Measurements from ENCODE around the gene KIF6.
"Not testable (repeated sequence)": the region's sequence is repeated elsewhere in the genome, so short reads cannot be mapped to it uniquely, and the experiment has no call there.

The KIF6 gene

DNA sequence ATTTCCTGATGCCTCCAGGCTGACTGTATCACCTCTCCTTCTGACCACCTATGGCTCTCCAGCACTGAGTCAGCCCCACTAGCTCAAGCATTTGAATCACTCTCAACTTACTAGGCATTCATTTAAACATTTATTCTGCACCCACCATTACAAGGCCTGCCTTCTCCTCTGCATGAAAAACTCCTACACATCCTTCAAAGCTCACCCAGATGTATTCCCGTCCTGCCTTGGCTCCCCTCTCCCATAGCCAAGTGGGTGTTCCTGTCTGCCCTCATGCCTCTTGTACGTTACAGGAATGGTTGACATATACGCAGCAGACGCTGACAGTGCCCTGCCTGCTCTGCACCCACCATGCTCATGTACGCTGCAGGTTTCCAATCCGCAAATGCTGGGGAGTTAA, 432.6 kb downstream of the KIF6 start:
- Histone ChIP-seq H3K4me1 (ENCODE audit: control insufficient read depth, insufficient read depth, low read length, unreplicated experiment) (no peaks in the 10 kb centered on the region), H3K4me3 (ENCODE audit: low read depth, low read length) (no peak overlapping the region), H3K27me3 (ENCODE audit: insufficient read depth, low read length) (peaks cover 36% of the 10 kb centered on the region; the same call in 1 of the 2 replicates), H3K36me3 (ENCODE audit: insufficient read depth, low read length) (no peaks in the 10 kb centered on the region), H3K27ac (ENCODE audit: low read depth, low read length) (no peak overlapping the region), H3K79me2 (ENCODE audit: control insufficient read depth, insufficient read depth, low read length, unreplicated experiment) (no peaks in the 10 kb centered on the region), H2AFZ (ENCODE audit: low read length, unreplicated experiment) (no peak overlapping the region)

DNA sequence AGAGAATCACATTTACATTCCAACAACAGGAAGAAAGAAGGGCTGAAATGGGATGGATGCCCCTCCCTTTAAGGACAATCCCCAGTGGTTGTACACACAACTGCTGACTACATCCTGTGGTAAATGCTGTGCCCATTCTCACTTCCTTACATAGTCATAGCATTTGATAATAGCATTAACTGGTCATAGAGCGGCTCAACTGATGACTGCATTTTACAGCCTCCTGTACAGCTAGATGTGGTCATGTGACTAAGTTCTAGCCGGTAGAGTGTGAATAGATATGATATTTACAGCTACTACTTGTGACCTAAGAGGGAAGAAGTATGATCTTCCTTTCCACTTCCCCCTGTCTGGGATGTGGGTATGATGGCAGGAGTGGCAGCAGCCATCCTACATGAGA, 435.7 kb downstream of the KIF6 start:
- no peaks in the 10 kb centered on the region for H3K36me3 ChIP-seq (ENCODE audit: insufficient read depth, low read length)
- H3K27me3 ChIP-seq (ENCODE audit: insufficient read depth, low read length) = peaks cover 31% of the 10 kb centered on the region; the same call in 1 of the 2 replicates
- H2AFZ ChIP-seq (ENCODE audit: low read length, unreplicated experiment) = no peak overlapping the region
- no peak overlapping the region for H3K4me3 ChIP-seq (ENCODE audit: low read depth, low read length)
- no peaks in the 10 kb centered on the region for H3K79me2 ChIP-seq (ENCODE audit: control insufficient read depth, insufficient read depth, low read length, unreplicated experiment)
- no peak overlapping the region for H3K27ac ChIP-seq (ENCODE audit: low read depth, low read length)
- no peaks in the 10 kb centered on the region for H3K4me1 ChIP-seq (ENCODE audit: control insufficient read depth, insufficient read depth, low read length, unreplicated experiment)

DNA sequence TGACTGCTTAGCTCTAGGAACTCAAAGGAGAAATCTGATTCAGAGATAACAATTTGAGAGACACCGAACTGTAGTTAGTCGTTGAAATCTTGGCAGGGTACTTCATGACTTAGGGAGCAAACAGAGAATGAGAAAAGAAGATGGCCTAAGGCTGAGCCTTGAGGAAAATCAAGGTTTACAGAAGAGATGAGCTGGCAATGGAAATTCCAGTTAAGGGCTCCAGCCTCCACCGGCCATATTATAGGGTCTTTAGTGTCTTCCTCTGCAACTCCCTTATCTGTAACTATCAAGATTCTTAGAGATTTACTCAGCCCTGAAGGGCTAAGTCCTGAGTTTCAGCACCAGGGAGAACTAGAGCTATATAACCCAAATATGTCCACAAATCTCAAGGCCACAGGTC, 437.6 kb downstream of the KIF6 start:
- H3K27ac ChIP-seq (ENCODE audit: low read depth, low read length) = no peak overlapping the region
- H3K4me3 ChIP-seq (ENCODE audit: low read depth, low read length) = no peak overlapping the region
- peaks cover 30% of the 10 kb centered on the region; the same call in 1 of the 2 replicates for H3K27me3 ChIP-seq (ENCODE audit: insufficient read depth, low read length)
- H3K36me3 ChIP-seq (ENCODE audit: insufficient read depth, low read length) = no peaks in the 10 kb centered on the region
- H2AFZ ChIP-seq (ENCODE audit: low read length, unreplicated experiment) = no peak overlapping the region
- no peaks in the 10 kb centered on the region for H3K79me2 ChIP-seq (ENCODE audit: control insufficient read depth, insufficient read depth, low read length, unreplicated experiment)
- no peaks in the 10 kb centered on the region for H3K4me1 ChIP-seq (ENCODE audit: control insufficient read depth, insufficient read depth, low read length, unreplicated experiment)

DNA sequence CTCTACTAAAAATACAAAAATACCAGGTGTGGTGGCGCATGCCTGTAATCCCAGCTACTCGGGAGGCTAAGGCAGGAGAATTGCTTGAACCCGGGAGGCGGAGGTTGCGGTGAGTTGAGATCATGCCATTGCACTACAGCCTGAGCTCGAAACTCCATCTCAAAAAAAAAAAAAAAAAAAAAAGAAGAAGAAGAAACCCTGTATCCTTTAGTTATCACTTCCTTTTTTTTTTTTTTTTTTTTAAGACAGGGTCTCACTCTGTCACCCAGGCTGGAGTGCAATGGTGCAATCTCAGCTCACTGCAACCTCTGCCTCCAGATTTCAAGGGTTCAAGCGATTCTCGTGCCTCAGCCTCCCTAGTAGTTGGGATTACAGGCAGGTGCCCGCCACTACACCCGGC, 438.6 kb downstream of the KIF6 start:
- peaks cover 22% of the 10 kb centered on the region; the same call in 1 of the 2 replicates for H3K27me3 ChIP-seq (ENCODE audit: insufficient read depth, low read length)
- not testable (repeated sequence) for H3K27ac ChIP-seq (ENCODE audit: low read depth, low read length); H3K4me1 ChIP-seq (ENCODE audit: control insufficient read depth, insufficient read depth, low read length, unreplicated experiment)

DNA sequence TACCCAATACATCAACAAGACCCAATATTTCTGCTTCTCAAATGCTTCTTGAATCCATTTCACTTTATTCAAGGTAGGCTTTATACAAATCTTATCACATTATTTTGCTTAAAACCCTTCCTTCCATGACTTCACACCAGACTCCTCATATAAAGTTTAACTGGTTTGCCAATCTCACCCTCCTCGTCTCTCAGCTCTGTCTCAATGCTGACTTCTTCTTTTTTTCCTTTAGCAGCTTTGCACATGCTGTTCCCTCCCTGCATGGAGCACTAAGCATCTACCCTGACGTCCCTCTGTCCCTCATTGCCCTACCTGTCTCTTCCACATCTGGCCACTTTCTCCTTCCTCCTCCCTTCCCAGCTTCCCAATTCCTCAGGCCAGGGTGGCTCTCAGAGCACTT, 442.4 kb downstream of the KIF6 start:
- Histone ChIP-seq H3K27ac (ENCODE audit: low read depth, low read length) (no peak overlapping the region), H3K27me3 (ENCODE audit: insufficient read depth, low read length) (peaks cover 4% of the 10 kb centered on the region; the same call in 1 of the 2 replicates), H3K36me3 (ENCODE audit: insufficient read depth, low read length) (no peaks in the 10 kb centered on the region), H3K79me2 (ENCODE audit: control insufficient read depth, insufficient read depth, low read length, unreplicated experiment) (no peaks in the 10 kb centered on the region), H3K4me3 (ENCODE audit: low read depth, low read length) (no peak overlapping the region), H2AFZ (ENCODE audit: low read length, unreplicated experiment) (no peak overlapping the region), H3K4me1 (ENCODE audit: control insufficient read depth, insufficient read depth, low read length, unreplicated experiment) (no peaks in the 10 kb centered on the region)

More for the DNA sequence above, 438.6 kb downstream of the KIF6 start:
- not testable (repeated sequence) for H3K4me3 ChIP-seq (ENCODE audit: low read depth, low read length); H3K79me2 ChIP-seq (ENCODE audit: control insufficient read depth, insufficient read depth, low read length, unreplicated experiment); H2AFZ ChIP-seq (ENCODE audit: low read length, unreplicated experiment); H3K36me3 ChIP-seq (ENCODE audit: insufficient read depth, low read length)

DNA sequence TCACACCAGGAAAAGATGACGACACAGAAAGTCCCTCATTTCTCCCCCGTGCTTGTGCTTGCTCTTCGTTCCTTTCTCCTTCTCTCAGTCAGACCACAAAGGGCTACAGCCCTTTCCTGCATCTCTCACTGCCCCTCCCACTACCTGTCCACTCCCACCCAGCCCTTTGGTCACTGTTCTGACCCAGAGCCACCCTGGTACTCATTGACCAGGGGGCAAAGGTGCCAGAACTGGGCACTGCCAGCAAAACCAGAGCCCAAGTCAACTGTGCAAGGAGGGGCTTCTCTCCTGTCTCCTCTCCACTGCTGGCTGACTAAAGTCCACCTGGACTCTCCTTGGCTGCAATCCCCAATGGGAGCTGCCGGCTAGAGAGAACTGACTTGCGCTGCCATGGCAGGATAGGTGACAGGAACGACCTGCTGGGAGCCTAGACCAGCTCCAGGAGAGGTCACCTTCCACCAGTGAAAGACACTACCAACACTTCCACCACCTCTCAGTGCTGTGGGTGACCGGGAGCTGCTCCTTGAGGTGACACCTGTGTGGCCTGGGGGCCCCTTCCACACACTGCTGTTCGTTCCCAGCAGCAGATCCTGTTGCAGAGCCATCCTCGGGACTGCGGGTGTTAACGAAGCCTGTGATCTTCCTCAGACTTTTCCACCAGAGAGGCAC, 443.8 kb downstream of the KIF6 start:
- H3K4me3 ChIP-seq (ENCODE audit: low read depth, low read length) = no peak overlapping the region
- no peaks in the 10 kb centered on the region for H3K36me3 ChIP-seq (ENCODE audit: insufficient read depth, low read length)
- H3K79me2 ChIP-seq (ENCODE audit: control insufficient read depth, insufficient read depth, low read length, unreplicated experiment) = no peaks in the 10 kb centered on the region
- peaks cover 4% of the 10 kb centered on the region; the same call in 1 of the 2 replicates for H3K27me3 ChIP-seq (ENCODE audit: insufficient read depth, low read length)
- no peak overlapping the region for H3K27ac ChIP-seq (ENCODE audit: low read depth, low read length)
- no peaks in the 10 kb centered on the region for H3K4me1 ChIP-seq (ENCODE audit: control insufficient read depth, insufficient read depth, low read length, unreplicated experiment)
- H2AFZ ChIP-seq (ENCODE audit: low read length, unreplicated experiment) = no peak overlapping the region

DNA sequence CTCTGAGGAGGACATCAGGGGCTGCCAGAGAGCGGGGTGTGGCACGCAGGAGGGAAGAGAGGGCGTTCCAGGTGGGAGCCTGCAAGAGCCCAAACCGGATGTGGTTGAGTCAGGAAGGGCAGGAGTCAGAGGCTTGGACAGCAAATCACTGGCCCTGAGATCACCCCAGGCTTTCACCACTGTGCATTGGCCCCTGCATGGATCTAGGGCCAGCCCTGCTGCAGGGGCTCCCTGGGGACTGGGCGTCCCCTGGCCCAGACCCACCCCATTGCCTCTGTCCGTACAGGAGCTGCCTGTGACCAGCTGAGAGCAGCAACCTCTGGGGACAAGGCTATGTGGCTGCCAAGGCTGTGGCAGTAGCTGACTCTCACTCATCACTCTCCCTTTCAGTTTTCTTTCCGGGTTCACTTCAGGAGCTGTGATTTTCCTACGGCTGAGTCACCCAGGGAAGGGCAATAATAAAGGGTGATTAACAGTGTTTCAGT, 444.9 kb downstream of the KIF6 start:
- Histone ChIP-seq H2AFZ (ENCODE audit: low read length, unreplicated experiment) (no peak overlapping the region), H3K27ac (ENCODE audit: low read depth, low read length) (no peak overlapping the region), H3K79me2 (ENCODE audit: control insufficient read depth, insufficient read depth, low read length, unreplicated experiment) (no peaks in the 10 kb centered on the region), H3K4me1 (ENCODE audit: control insufficient read depth, insufficient read depth, low read length, unreplicated experiment) (no peaks in the 10 kb centered on the region), H3K4me3 (ENCODE audit: low read depth, low read length) (no peak overlapping the region), H3K36me3 (ENCODE audit: insufficient read depth, low read length) (no peaks in the 10 kb centered on the region), H3K27me3 (ENCODE audit: insufficient read depth, low read length) (peaks cover under 1% of the 10 kb centered on the region; the same call in 1 of the 2 replicates)
